HG03097 (cell line): Measurements from ENCODE around the gene RHEB.

Source experiments
- ATAC-seq: cut with Tn5 transposase; IDR thresholded peaks from one replicate; pipeline ENCODE4 v1.9.1; 2021; ENCODE audit not compliant: unreplicated experiment, low FRiP score

RHEB gene

GRCh38 chr7:151435103-151435916, 84.4 kb downstream of the RHEB start:
- ATAC-seq = no peak

GRCh38 chr7:151434549-151434948, 85.1 kb downstream of the RHEB start:
- no peak for ATAC-seq

- no peak for ATAC-seq
Observed at GRCh38 chr7:151433721-151434400, 85.8 kb downstream of the RHEB start.

GRCh38 chr7:151432658-151433521, 86.8 kb downstream of the RHEB start:
- no peak for ATAC-seq

GRCh38 chr7:151431768-151432311, 87.9 kb downstream of the RHEB start:
- no peak for ATAC-seq

- ATAC-seq = no peak
Observed at GRCh38 chr7:151431281-151431767, 88.4 kb downstream of the RHEB start.

- no peak for ATAC-seq
Observed at GRCh38 chr7:151430391-151431205, 89.1 kb downstream of the RHEB start.

- no peak for ATAC-seq
Observed at GRCh38 chr7:151429560-151430331, 89.9 kb downstream of the RHEB start.

GRCh38 chr7:151429237-151429559, 90.5 kb downstream of the RHEB start:
- ATAC-seq = no peak

- no peak for ATAC-seq
Observed at GRCh38 chr7:151428378-151429236, 91.1 kb downstream of the RHEB start.

- ATAC-seq = no peak
Observed at GRCh38 chr7:151427705-151428377, 91.9 kb downstream of the RHEB start.

GRCh38 chr7:151426904-151427704, 92.6 kb downstream of the RHEB start:
- ATAC-seq = no peak

- no peak for ATAC-seq
Observed at GRCh38 chr7:151426441-151426903, 93.2 kb downstream of the RHEB start.

- ATAC-seq = no peak
Observed at GRCh38 chr7:151425670-151426440, 93.8 kb downstream of the RHEB start.

- ATAC-seq = no peak
Observed at GRCh38 chr7:151424799-151425198, 94.9 kb downstream of the RHEB start.

GRCh38 chr7:151423936-151424335, 95.8 kb downstream of the RHEB start:
- ATAC-seq = no peak
